ENCODE results near the gene FCHO1.

- TF ChIP-seq CTCF (IDR thresholded peaks at IDR 0.05), result no peak
- no peak for TF ChIP-seq POLR2A (IDR thresholded peaks at IDR 0.05)
These were observed 28.5 kb upstream of the FCHO1 start for GRCh38 chr19:17722655-17723240.

All from testis (tissue), 2 donors.